ENCODE data around the gene ATP1B3.
A peak's percentile ranks its signal among the peaks of the same experiment; 100 is the strongest.
"Not testable (repeated sequence)": the region's sequence is repeated elsewhere in the genome, so short reads cannot be mapped to it uniquely, and the experiment has no call there.

ATP1B3 gene

GRCh38 chr3:141878817-141879216, 2.4 kb downstream of the ATP1B3 start:
- Histone ChIP-seq H3K9me3 (ENCODE audit: low read depth, low read length) (no peaks in the 10 kb centered on the region), H3K4me3 (peak overlapping the region; percentile 98), H3K36me3 (ENCODE audit: insufficient read depth, low read length) (peaks cover 25% of the 10 kb centered on the region), H3K27ac (peak overlapping the region; percentile 67), H3K9ac (ENCODE audit: insufficient read length) (peak overlapping the region; percentile 95)
- no peak for TF ChIP-seq FOXP2 (optimal IDR thresholded peaks at IDR 0.05; ENCODE audit: control extremely low read depth, extremely low read length, insufficient read depth)
- no peak for TF ChIP-seq EZH2 (IDR thresholded peaks at IDR 0.05)
- no peak for TF ChIP-seq POLR2AphosphoS5 (IDR thresholded peaks at IDR 0.05; ENCODE audit: borderline replicate concordance, low read depth, low read length)
- peak; percentile 86 for DNase-seq (ENCODE audit: low read depth, low spot score)

- H3K27ac ChIP-seq = no peak overlapping the region
- no peak overlapping the region for H3K4me3 ChIP-seq
- H3K9me3 ChIP-seq (ENCODE audit: low read depth, low read length) = no peaks in the 10 kb centered on the region
- peaks cover 45% of the 10 kb centered on the region for H3K36me3 ChIP-seq (ENCODE audit: insufficient read depth, low read length)
- no peak overlapping the region for H3K9ac ChIP-seq (ENCODE audit: insufficient read length)
- DNase-seq (ENCODE audit: low read depth, low spot score) = no peak
- TF ChIP-seq POLR2AphosphoS5 (IDR thresholded peaks at IDR 0.05; ENCODE audit: borderline replicate concordance, low read depth, low read length) (no peak), EZH2 (IDR thresholded peaks at IDR 0.05) (no peak), FOXP2 (optimal IDR thresholded peaks at IDR 0.05; ENCODE audit: control extremely low read depth, extremely low read length, insufficient read depth) (no peak)
Observed at GRCh38 chr3:141881702-141882101, 5.3 kb downstream of the ATP1B3 start.

GRCh38 chr3:141887051-141887450, 10.6 kb downstream of the ATP1B3 start:
- no peaks in the 10 kb centered on the region for H3K9me3 ChIP-seq (ENCODE audit: low read depth, low read length)
- no peak overlapping the region for H3K9ac ChIP-seq (ENCODE audit: insufficient read length)
- TF ChIP-seq EZH2 (IDR thresholded peaks at IDR 0.05) (no peak), POLR2AphosphoS5 (IDR thresholded peaks at IDR 0.05; ENCODE audit: borderline replicate concordance, low read depth, low read length) (no peak), FOXP2 (optimal IDR thresholded peaks at IDR 0.05; ENCODE audit: control extremely low read depth, extremely low read length, insufficient read depth) (no peak)
- DNase-seq (ENCODE audit: low read depth, low spot score) = no peak
- no peak overlapping the region for H3K4me3 ChIP-seq
- peaks cover 48% of the 10 kb centered on the region for H3K36me3 ChIP-seq (ENCODE audit: insufficient read depth, low read length)
- H3K27ac ChIP-seq = no peak overlapping the region

- not testable (repeated sequence) for H3K9me3 ChIP-seq (ENCODE audit: low read depth, low read length); H3K27ac ChIP-seq; H3K4me3 ChIP-seq; H3K9ac ChIP-seq (ENCODE audit: insufficient read length); DNase-seq (ENCODE audit: low read depth, low spot score)
- H3K36me3 ChIP-seq (ENCODE audit: insufficient read depth, low read length) = peaks cover 39% of the 10 kb centered on the region
Observed at GRCh38 chr3:141888548-141888947, 12.1 kb downstream of the ATP1B3 start.

GRCh38 chr3:141894524-141895176, 18.2 kb downstream of the ATP1B3 start:
- Histone ChIP-seq H3K4me3 (no peak overlapping the region), H3K27ac (0 out of 2 replicates have a peak overlapping the region, but pooled peaks have one; percentile 17), H3K9me3 (ENCODE audit: low read depth, low read length) (peaks cover 6% of the 10 kb centered on the region; the same call in 1 of the 2 replicates), H3K36me3 (ENCODE audit: insufficient read depth, low read length) (peaks cover 37% of the 10 kb centered on the region), H3K9ac (ENCODE audit: insufficient read length) (no peak overlapping the region)
- TF ChIP-seq POLR2AphosphoS5 (IDR thresholded peaks at IDR 0.05; ENCODE audit: borderline replicate concordance, low read depth, low read length) (no peak), EZH2 (IDR thresholded peaks at IDR 0.05) (no peak), FOXP2 (optimal IDR thresholded peaks at IDR 0.05; ENCODE audit: control extremely low read depth, extremely low read length, insufficient read depth) (no peak)
- no peak for DNase-seq (ENCODE audit: low read depth, low spot score)

- Histone ChIP-seq H3K36me3 (ENCODE audit: insufficient read depth, low read length) (peaks cover 45% of the 10 kb centered on the region), H3K9me3 (ENCODE audit: low read depth, low read length) (peaks cover 6% of the 10 kb centered on the region; the same call in 1 of the 2 replicates), H3K4me3 (no peak overlapping the region), H3K9ac (ENCODE audit: insufficient read length) (no peak overlapping the region), H3K27ac (no peak overlapping the region)
- TF ChIP-seq POLR2AphosphoS5 (IDR thresholded peaks at IDR 0.05; ENCODE audit: borderline replicate concordance, low read depth, low read length) (no peak), FOXP2 (optimal IDR thresholded peaks at IDR 0.05; ENCODE audit: control extremely low read depth, extremely low read length, insufficient read depth) (no peak), EZH2 (IDR thresholded peaks at IDR 0.05) (no peak)
- DNase-seq (ENCODE audit: low read depth, low spot score) = no peak
Observed at GRCh38 chr3:141895731-141896130, 19.3 kb downstream of the ATP1B3 start.

GRCh38 chr3:141898908-141899307, 22.5 kb downstream of the ATP1B3 start:
- TF ChIP-seq FOXP2 (optimal IDR thresholded peaks at IDR 0.05; ENCODE audit: control extremely low read depth, extremely low read length, insufficient read depth) = no peak
- no peak for TF ChIP-seq EZH2 (IDR thresholded peaks at IDR 0.05)
- no peak for TF ChIP-seq POLR2AphosphoS5 (IDR thresholded peaks at IDR 0.05; ENCODE audit: borderline replicate concordance, low read depth, low read length)
- Histone ChIP-seq H3K9me3 (ENCODE audit: low read depth, low read length) (peaks cover 6% of the 10 kb centered on the region; the same call in 1 of the 2 replicates), H3K4me3 (no peak overlapping the region), H3K36me3 (ENCODE audit: insufficient read depth, low read length) (peaks cover 48% of the 10 kb centered on the region), H3K27ac (no peak overlapping the region), H3K9ac (ENCODE audit: insufficient read length) (no peak overlapping the region)
- DNase-seq (ENCODE audit: low read depth, low spot score) = no peak

GRCh38 chr3:141900343-141900742, 23.9 kb downstream of the ATP1B3 start:
- Histone ChIP-seq H3K4me3 (no peak overlapping the region), H3K36me3 (ENCODE audit: insufficient read depth, low read length) (peaks cover 59% of the 10 kb centered on the region)
- TF ChIP-seq EZH2 (IDR thresholded peaks at IDR 0.05) (no peak), FOXP2 (optimal IDR thresholded peaks at IDR 0.05; ENCODE audit: control extremely low read depth, extremely low read length, insufficient read depth) (no peak), POLR2AphosphoS5 (IDR thresholded peaks at IDR 0.05; ENCODE audit: borderline replicate concordance, low read depth, low read length) (no peak)

GRCh38 chr3:141901914-141902313, 25.5 kb downstream of the ATP1B3 start:
- Histone ChIP-seq H3K9me3 (ENCODE audit: low read depth, low read length) (peaks cover 6% of the 10 kb centered on the region; the same call in 1 of the 2 replicates), H3K4me3 (no peak overlapping the region), H3K9ac (ENCODE audit: insufficient read length) (no peak overlapping the region), H3K27ac (no peak overlapping the region), H3K36me3 (ENCODE audit: insufficient read depth, low read length) (peaks cover 61% of the 10 kb centered on the region)
- TF ChIP-seq POLR2AphosphoS5 (IDR thresholded peaks at IDR 0.05; ENCODE audit: borderline replicate concordance, low read depth, low read length) = no peak
- TF ChIP-seq EZH2 (IDR thresholded peaks at IDR 0.05) = no peak
- TF ChIP-seq FOXP2 (optimal IDR thresholded peaks at IDR 0.05; ENCODE audit: control extremely low read depth, extremely low read length, insufficient read depth) = no peak
- DNase-seq (ENCODE audit: low read depth, low spot score) = no peak

More at GRCh38 chr3:141900343-141900742, 23.9 kb downstream of the ATP1B3 start:
- peaks cover 6% of the 10 kb centered on the region; the same call in 1 of the 2 replicates for H3K9me3 ChIP-seq (ENCODE audit: low read depth, low read length)
- no peak overlapping the region for H3K9ac ChIP-seq (ENCODE audit: insufficient read length)
- no peak overlapping the region for H3K27ac ChIP-seq
- DNase-seq (ENCODE audit: low read depth, low spot score) = no peak
